Cardiac fibroblast (primary cell): ENCODE data around the gene LMO7.

Experiments used
- DNase-seq, 2 donors: peaks; one replicate each; pipeline versions ENCODE4 v3.0.0 to v3.0.0-alpha.2; 2010; ENCODE audit warnings: low read depth in 2 of 2
- H3K4me3 ChIP-seq, 2 donors: replicated peaks in 1 of 2; 1 replicate in 1 of 2; 2 replicates in 1 of 2; pipeline ENCODE4 v1.5.1; 2011; ENCODE audit warnings: low read depth in 2 of 2, low read length in 2 of 2, mild to moderate bottlenecking in 2 of 2, moderate library complexity in 1 of 2
- TF ChIP-seq, protein P1 (sequence below): IDR thresholded peaks from one replicate; pipeline ENCODE4 v1.5.1; 2011; ENCODE audit warnings: low read depth, mild to moderate bottlenecking, low read length, inconsistent platforms

The LMO7 gene

GRCh38 chr13:75757336-75757735 is 121.2 kb downstream of the LMO7 start:
- TF ChIP-seq, protein P1, sequence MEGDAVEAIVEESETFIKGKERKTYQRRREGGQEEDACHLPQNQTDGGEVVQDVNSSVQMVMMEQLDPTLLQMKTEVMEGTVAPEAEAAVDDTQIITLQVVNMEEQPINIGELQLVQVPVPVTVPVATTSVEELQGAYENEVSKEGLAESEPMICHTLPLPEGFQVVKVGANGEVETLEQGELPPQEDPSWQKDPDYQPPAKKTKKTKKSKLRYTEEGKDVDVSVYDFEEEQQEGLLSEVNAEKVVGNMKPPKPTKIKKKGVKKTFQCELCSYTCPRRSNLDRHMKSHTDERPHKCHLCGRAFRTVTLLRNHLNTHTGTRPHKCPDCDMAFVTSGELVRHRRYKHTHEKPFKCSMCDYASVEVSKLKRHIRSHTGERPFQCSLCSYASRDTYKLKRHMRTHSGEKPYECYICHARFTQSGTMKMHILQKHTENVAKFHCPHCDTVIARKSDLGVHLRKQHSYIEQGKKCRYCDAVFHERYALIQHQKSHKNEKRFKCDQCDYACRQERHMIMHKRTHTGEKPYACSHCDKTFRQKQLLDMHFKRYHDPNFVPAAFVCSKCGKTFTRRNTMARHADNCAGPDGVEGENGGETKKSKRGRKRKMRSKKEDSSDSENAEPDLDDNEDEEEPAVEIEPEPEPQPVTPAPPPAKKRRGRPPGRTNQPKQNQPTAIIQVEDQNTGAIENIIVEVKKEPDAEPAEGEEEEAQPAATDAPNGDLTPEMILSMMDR: no peak
- DNase-seq: no peak
- H3K4me3 ChIP-seq: no peak overlapping the region

GRCh38 chr13:75759531-75759930 is 123.4 kb downstream of the LMO7 start:
- TF ChIP-seq, protein P1: no peak
- no peak for DNase-seq
- no peak overlapping the region for H3K4me3 ChIP-seq

- H3K4me3 ChIP-seq: no peak overlapping the region
- DNase-seq: peak; percentile 14 to 25
Observed at GRCh38 chr13:75760131-75761021, 124.2 kb downstream of the LMO7 start.

GRCh38 chr13:75761369-75761768 is 125.2 kb downstream of the LMO7 start:
- TF ChIP-seq, protein P1: no peak
- DNase-seq: peak in 1 of 2 donors; percentile 22
- no peak overlapping the region for H3K4me3 ChIP-seq

More at GRCh38 chr13:75760131-75761021, 124.2 kb downstream of the LMO7 start:
- TF ChIP-seq, protein P1: no peak

- peak in 1 of 2 donors; percentile 22 for DNase-seq
- TF ChIP-seq, protein P1: no peak
- H3K4me3 ChIP-seq: peak overlapping the region in 1 of 2 donors; percentile 8
Observed at GRCh38 chr13:75762076-75762937, 126.2 kb downstream of the LMO7 start.

- no peak for DNase-seq
- TF ChIP-seq, protein P1: no peak
- no peak overlapping the region for H3K4me3 ChIP-seq
Observed at GRCh38 chr13:75762955-75763354, 126.8 kb downstream of the LMO7 start.
